ENCODE measurements around the gene EFNB3. TPM values are rescaled to one million over a fixed set of nuclear protein-coding genes. Genes with fewer than 3 reads are reported as not detected.

EFNB3 gene
- total and polyA plus RNA-seq, 2 of the 13 experiments (the other 11 are each of a cell fraction or from before 2014, with no cell fraction given): 0.07 to 0.25 TPM

DNA sequence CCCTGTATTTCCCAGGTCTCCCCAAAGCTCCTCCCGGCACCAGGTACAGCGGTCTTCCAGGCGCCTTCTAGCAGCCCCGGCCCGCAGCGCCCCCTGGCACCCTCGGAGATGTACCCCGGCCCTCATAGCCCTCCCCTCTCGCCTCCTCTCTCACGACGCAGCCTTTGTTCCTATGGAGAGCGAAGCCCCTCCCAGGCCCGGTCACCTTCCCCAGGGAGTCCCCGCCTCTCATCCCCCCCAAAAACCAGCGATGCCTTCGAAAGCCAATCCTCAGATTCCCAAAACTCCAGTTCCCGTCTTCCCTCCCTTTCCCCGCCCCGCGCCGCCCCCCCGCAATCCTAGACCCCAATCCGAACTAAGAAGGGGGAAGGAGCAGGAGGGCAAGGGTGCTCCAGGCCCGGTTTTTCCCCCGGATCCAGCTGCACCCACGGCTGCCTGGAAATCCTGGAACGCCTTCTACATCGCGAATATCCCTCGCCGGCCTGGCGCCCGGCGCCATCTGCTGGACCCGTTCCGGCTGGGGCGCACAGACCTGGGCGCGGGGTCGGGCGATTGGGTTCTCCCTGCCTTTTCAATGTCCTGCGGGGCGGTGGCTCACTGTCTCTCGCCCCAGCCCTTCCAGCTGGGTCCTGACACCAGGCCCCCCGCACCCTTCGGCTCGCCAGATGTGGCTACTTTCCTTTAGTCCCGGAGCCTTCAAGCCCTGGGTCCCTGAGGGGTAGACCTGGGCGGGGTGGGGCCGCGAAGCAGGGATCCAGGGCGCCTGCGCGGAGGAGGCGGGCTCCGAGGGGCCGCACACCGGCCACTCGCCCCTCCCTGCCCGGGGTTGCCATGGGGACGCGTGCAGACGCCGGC, 12.1 kb downstream of the EFNB3 start, which contains the start of gene DNAH2 (continued):
- TF ChIP-seq, protein P1, sequence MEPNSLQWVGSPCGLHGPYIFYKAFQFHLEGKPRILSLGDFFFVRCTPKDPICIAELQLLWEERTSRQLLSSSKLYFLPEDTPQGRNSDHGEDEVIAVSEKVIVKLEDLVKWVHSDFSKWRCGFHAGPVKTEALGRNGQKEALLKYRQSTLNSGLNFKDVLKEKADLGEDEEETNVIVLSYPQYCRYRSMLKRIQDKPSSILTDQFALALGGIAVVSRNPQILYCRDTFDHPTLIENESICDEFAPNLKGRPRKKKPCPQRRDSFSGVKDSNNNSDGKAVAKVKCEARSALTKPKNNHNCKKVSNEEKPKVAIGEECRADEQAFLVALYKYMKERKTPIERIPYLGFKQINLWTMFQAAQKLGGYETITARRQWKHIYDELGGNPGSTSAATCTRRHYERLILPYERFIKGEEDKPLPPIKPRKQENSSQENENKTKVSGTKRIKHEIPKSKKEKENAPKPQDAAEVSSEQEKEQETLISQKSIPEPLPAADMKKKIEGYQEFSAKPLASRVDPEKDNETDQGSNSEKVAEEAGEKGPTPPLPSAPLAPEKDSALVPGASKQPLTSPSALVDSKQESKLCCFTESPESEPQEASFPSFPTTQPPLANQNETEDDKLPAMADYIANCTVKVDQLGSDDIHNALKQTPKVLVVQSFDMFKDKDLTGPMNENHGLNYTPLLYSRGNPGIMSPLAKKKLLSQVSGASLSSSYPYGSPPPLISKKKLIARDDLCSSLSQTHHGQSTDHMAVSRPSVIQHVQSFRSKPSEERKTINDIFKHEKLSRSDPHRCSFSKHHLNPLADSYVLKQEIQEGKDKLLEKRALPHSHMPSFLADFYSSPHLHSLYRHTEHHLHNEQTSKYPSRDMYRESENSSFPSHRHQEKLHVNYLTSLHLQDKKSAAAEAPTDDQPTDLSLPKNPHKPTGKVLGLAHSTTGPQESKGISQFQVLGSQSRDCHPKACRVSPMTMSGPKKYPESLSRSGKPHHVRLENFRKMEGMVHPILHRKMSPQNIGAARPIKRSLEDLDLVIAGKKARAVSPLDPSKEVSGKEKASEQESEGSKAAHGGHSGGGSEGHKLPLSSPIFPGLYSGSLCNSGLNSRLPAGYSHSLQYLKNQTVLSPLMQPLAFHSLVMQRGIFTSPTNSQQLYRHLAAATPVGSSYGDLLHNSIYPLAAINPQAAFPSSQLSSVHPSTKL (CRISPR knock-in tag; IDR thresholded peaks at IDR 0.05): 0 out of 2 replicates have a peak, but pooled peaks have one; percentile 29
- TF ChIP-seq, protein P2, sequence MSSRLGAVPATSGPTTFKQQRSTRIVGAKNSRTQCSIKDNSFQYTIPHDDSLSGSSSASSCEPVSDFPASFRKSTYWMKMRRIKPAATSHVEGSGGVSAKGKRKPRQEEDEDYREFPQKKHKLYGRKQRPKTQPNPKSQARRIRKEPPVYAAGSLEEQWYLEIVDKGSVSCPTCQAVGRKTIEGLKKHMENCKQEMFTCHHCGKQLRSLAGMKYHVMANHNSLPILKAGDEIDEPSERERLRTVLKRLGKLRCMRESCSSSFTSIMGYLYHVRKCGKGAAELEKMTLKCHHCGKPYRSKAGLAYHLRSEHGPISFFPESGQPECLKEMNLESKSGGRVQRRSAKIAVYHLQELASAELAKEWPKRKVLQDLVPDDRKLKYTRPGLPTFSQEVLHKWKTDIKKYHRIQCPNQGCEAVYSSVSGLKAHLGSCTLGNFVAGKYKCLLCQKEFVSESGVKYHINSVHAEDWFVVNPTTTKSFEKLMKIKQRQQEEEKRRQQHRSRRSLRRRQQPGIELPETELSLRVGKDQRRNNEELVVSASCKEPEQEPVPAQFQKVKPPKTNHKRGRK (CRISPR knock-in tag; IDR thresholded peaks at IDR 0.05): no peak
- TF ChIP-seq SRSF4 (IDR thresholded peaks at IDR 0.05; ENCODE audit: low read depth, low read length, poor library complexity, severe bottlenecking) (no peak), RCOR2 (CRISPR knock-in tag; IDR thresholded peaks at IDR 0.05) (no peak), ZNF205 (CRISPR knock-in tag; IDR thresholded peaks at IDR 0.05) (0 out of 2 replicates have a peak, but pooled peaks have one; percentile 55)

All from HepG2 (cell line).